ENCODE data around the gene KRT12.

DNA sequence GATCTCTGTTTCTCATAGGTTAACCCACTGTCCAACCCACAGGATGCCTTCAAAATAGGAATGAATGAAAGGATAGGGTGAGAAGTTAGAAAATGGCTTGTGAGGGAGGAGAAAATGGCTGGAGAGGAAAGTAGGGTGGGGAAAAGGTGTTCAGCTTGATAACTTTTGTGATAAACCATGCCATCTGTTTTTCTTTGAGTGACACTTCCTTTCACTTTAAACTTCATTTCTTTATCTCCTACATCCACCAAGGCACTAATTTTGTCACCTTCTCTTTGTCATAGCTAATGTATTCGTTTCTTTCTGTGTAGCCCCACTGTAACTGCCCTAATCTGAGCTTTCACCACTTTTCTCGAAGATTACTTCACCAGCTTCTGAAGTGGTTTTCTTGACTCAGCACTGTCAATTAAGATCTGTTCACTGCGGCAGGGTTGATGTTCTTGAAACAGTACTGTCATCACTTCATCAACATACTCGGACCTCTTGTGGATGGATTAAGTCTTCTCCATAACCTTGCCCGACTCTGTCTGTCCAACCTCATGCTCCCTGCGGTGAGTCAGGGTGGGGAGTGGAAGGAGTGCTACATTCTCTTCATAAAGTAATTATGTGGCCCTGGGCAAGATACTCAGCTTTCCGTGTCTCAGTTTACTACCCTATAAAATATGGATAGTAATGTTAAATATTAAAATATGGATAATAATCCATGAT, 39.1 kb downstream of the KRT12 start:
- TF ChIP-seq, protein P1, sequence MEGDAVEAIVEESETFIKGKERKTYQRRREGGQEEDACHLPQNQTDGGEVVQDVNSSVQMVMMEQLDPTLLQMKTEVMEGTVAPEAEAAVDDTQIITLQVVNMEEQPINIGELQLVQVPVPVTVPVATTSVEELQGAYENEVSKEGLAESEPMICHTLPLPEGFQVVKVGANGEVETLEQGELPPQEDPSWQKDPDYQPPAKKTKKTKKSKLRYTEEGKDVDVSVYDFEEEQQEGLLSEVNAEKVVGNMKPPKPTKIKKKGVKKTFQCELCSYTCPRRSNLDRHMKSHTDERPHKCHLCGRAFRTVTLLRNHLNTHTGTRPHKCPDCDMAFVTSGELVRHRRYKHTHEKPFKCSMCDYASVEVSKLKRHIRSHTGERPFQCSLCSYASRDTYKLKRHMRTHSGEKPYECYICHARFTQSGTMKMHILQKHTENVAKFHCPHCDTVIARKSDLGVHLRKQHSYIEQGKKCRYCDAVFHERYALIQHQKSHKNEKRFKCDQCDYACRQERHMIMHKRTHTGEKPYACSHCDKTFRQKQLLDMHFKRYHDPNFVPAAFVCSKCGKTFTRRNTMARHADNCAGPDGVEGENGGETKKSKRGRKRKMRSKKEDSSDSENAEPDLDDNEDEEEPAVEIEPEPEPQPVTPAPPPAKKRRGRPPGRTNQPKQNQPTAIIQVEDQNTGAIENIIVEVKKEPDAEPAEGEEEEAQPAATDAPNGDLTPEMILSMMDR (IDR thresholded peaks at IDR 0.05; ENCODE audit: low read depth, low read length): no peak
- TF ChIP-seq EZH2phosphoT487 (IDR thresholded peaks at IDR 0.05; ENCODE audit: low read depth): no peak

Data from OCI-LY3 (cell line).